GM10248 (cell line): ENCODE data around the gene UBE2QL1.
"Not testable (repeated sequence)": the region's sequence is repeated elsewhere in the genome, so short reads cannot be mapped to it uniquely, and the experiment has no call there.

Source experiments
- CTCF ChIA-PET: fragments of 300-600 bp; sonication (Branson Sonifier 250); formaldehyde crosslinking; extraction: SDS; loops from one replicate; lab custom pipeline; 2021; ENCODE audit warnings: antibody characterized with exemption; lab: Yijun Ruan, JAX
- POLR2A ChIA-PET: fragments of 350-650 bp; sonication (Branson Sonifier 250); formaldehyde crosslinking; extraction: SDS; loops from one replicate; lab custom pipeline; 2020; ENCODE audit warnings: antibody characterized with exemption; lab: Yijun Ruan, JAX
- DNase-seq: peaks from one replicate; pipeline ENCODE4 v3.0.0; 2012; ENCODE audit errors: extremely low spot score
- TF ChIP-seq, protein P1 (sequence below): IDR thresholded peaks from 2 replicates; pipeline ENCODE4 v1.5.1; 2012; ENCODE audit warnings: mild to moderate bottlenecking, low read depth; ENCODE audit errors: extremely low read depth, missing control alignments, control extremely low read depth

Gene UBE2QL1

GRCh38 chr5:6510132-6510531 lies 61.5 kb downstream of the UBE2QL1 start:
- ChIA-PET CTCF (no interaction called here), POLR2A (no interaction called here)
- TF ChIP-seq, protein P1, sequence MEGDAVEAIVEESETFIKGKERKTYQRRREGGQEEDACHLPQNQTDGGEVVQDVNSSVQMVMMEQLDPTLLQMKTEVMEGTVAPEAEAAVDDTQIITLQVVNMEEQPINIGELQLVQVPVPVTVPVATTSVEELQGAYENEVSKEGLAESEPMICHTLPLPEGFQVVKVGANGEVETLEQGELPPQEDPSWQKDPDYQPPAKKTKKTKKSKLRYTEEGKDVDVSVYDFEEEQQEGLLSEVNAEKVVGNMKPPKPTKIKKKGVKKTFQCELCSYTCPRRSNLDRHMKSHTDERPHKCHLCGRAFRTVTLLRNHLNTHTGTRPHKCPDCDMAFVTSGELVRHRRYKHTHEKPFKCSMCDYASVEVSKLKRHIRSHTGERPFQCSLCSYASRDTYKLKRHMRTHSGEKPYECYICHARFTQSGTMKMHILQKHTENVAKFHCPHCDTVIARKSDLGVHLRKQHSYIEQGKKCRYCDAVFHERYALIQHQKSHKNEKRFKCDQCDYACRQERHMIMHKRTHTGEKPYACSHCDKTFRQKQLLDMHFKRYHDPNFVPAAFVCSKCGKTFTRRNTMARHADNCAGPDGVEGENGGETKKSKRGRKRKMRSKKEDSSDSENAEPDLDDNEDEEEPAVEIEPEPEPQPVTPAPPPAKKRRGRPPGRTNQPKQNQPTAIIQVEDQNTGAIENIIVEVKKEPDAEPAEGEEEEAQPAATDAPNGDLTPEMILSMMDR: no peak
- no peak for DNase-seq

DNA sequence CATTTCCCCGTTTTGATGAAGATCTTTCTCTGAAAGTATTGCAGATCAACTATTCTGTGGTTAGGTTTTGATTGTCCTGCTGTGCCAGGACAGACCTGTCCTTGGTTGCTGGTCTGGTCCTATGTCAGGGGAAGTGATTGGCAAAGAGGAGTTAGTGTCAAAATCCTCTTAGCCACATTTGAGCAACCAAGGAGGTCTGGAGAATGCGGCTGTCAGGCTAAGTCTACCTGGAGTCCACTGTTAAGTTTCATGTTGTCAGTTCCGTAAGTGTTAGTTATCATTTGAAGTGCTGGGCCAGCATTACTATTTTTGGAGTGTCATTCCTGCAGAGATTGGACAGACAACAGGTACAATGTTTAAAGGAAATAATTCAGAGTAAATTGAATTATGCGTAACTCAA lies 62.3 kb downstream of the UBE2QL1 start:
- TF ChIP-seq, protein P1: no peak
- POLR2A ChIA-PET: no interaction called here
- CTCF ChIA-PET: no interaction called here
- DNase-seq: no peak

DNA sequence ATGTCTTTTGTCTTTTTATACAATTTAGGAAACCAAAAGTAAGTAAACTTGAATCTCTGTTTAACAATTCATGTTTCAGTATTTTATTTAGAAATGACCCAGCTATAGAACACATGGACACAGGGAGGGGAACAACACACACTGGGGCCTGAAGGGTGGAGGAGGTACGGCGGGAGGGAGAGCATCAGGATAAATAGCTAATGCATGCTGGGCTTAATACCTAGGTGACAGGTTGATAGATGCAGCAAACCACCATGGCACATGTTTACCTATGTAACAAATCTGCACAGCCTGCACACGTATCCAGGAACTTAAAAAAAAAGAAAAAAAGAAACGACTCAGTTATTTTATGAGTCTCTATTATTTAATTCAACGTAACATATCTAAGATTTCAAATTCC lies 67.2 kb downstream of the UBE2QL1 start:
- CTCF ChIA-PET: interaction anchor here (1.1 kb wide), 1 partner anchor 10 kb away, joined by 3 read pairs; no protein-coding TSS in a partner anchor
- POLR2A ChIA-PET: not testable (repeated sequence)

GRCh38 chr5:6516823-6517222 lies 68.2 kb downstream of the UBE2QL1 start:
- no peak for DNase-seq
- CTCF ChIA-PET: no interaction called here
- POLR2A ChIA-PET: no interaction called here
- TF ChIP-seq, protein P1: no peak

More for the DNA sequence above, 67.2 kb downstream of the UBE2QL1 start:
- not testable (repeated sequence) for DNase-seq

- ChIA-PET CTCF (interaction anchor here (1.7 kb wide), 1 partner anchor 14 kb away, joined by 6 read pairs; no protein-coding TSS in a partner anchor), POLR2A (no interaction called here)
- TF ChIP-seq, protein P1: no peak
- DNase-seq: no peak
Observed at GRCh38 chr5:6517510-6517909, 68.9 kb downstream of the UBE2QL1 start.

DNA sequence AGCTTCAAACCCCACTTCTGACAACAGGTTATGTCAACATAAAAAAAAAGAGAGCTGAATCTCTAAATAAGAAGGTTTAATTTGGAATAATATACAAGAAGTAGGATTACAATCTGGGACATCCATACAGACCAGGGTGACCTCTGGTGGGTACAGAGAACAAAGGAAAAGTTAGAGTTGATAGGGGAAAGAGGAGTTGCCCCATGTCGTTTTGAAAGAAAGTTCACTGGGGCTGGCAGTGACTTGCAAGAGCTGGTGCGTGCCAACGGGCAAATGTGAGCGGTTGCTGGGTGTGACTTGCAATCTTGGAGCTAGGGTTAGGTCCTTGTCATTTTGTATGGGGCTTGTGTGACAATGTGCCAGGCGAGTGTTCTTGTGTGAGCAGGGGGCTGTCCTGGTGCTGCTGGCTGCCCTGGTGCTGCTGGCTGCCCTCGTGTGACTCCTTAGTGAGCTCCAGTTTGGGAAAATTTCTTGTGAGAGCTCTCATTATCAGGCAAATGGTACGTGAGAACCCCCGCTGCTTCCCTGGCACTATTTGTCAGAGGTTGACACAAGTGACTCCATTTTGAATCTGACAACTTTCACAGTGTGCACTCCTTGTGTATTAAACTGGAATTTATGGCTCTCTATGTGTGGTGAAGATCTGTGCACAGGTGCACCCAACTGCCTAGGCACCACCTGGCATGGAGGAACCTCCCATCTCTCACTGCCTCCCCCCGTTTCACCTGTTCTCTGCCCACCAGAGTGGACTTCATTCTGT lies 69.8 kb downstream of the UBE2QL1 start:
- DNase-seq: no peak
- ChIA-PET CTCF (interaction anchor here (1.7 kb wide), 1 partner anchor 15 kb away, joined by 6 read pairs; no protein-coding TSS in a partner anchor), POLR2A (no interaction called here)
- TF ChIP-seq, protein P1: no peak

- POLR2A ChIA-PET: no interaction called here
- TF ChIP-seq, protein P1: no peak
- no peak for DNase-seq
- CTCF ChIA-PET: interaction anchor here (1.6 kb wide), 1 partner anchor 12 kb away, joined by 3 read pairs; no protein-coding TSS in a partner anchor
Observed at GRCh38 chr5:6520201-6520600, 71.5 kb downstream of the UBE2QL1 start.
